ENCODE measurements around the gene NUDT21.

- no peak for TF ChIP-seq CTCF (IDR thresholded peaks at IDR 0.05)
- TF ChIP-seq POLR2A (IDR thresholded peaks at IDR 0.05), result no peak
- TF ChIP-seq POLR2AphosphoS5 (IDR thresholded peaks at IDR 0.05), result no peak
Observed at GRCh38 chr16:56483394-56483793, 32.3 kb upstream of the NUDT21 start.
